Parathyroid adenoma (tissue), 2 donors: Measurements from ENCODE around the gene MRFAP1.

Experiments
- H2AFZ ChIP-seq: fragments of 300-600 bp; sonication (generic); one replicate; pipeline ENCODE4 v1.7.0; 2017; ENCODE audit warnings: antibody characterized with exemption, mild to moderate bottlenecking
- H3K27ac ChIP-seq: fragments of 300-600 bp; sonication (generic); one replicate; pipeline ENCODE4 v1.7.0; 2017
- H3K27me3 ChIP-seq: fragments of 300-600 bp; sonication (generic); one replicate; pipeline ENCODE4 v1.7.0; 2017; ENCODE audit warnings: low read length; ENCODE audit not compliant: control insufficient read depth, insufficient read depth
- H3K36me3 ChIP-seq: fragments of 300-600 bp; sonication (generic); one replicate; pipeline ENCODE4 v1.7.0; 2017; ENCODE audit warnings: low read length; ENCODE audit not compliant: control insufficient read depth, insufficient read depth
- H3K4me1 ChIP-seq: fragments of 300-600 bp; sonication (generic); one replicate; pipeline ENCODE4 v1.7.0; 2017; ENCODE audit warnings: control low read depth
- H3K4me2 ChIP-seq: fragments of 300-600 bp; sonication (generic); one replicate; pipeline ENCODE4 v1.7.0; 2017; ENCODE audit warnings: low read length
- H3K4me3 ChIP-seq: fragments of 300-600 bp; sonication (generic); one replicate; pipeline ENCODE4 v1.7.0; 2017; ENCODE audit warnings: low read depth, low read length
- H3K79me2 ChIP-seq: fragments of 300-600 bp; sonication (generic); one replicate; pipeline ENCODE4 v1.7.0; 2017; ENCODE audit warnings: control low read depth
- H3K9ac ChIP-seq: fragments of 300-600 bp; sonication (generic); one replicate; pipeline ENCODE4 v1.7.0; 2017; ENCODE audit warnings: mild to moderate bottlenecking
- H3K9me3 ChIP-seq: fragments of 300-600 bp; sonication (generic); one replicate; pipeline ENCODE4 v1.7.0; 2017; ENCODE audit warnings: low read length; ENCODE audit not compliant: control insufficient read depth
- CTCF ChIP-seq: fragments of 300-600 bp; sonication (generic); IDR thresholded peaks from one replicate; pipeline ENCODE4 v1.7.0; 2017; ENCODE audit warnings: antibody characterized with exemption, mild to moderate bottlenecking
- donor health status: primary hyperparathyroidism.

MRFAP1 gene

GRCh38 chr4:6619116-6619465, 21.4 kb upstream of the MRFAP1 start:
- no peaks in the 10 kb centered on the region for H3K36me3 ChIP-seq
- no peak overlapping the region for H3K4me2 ChIP-seq
- TF ChIP-seq CTCF: no peak

GRCh38 chr4:6619466-6620255, 20.8 kb upstream of the MRFAP1 start:
- no peak overlapping the region for H2AFZ ChIP-seq
- H3K9me3 ChIP-seq: no peaks in the 10 kb centered on the region
- H3K36me3 ChIP-seq: no peaks in the 10 kb centered on the region
- H3K4me1 ChIP-seq: no peaks in the 10 kb centered on the region
- no peak overlapping the region for H3K4me3 ChIP-seq
- no peaks in the 10 kb centered on the region for H3K27me3 ChIP-seq
- TF ChIP-seq CTCF: no peak
- H3K9ac ChIP-seq: no peak overlapping the region
- H3K79me2 ChIP-seq: no peaks in the 10 kb centered on the region
- H3K4me2 ChIP-seq: no peak overlapping the region
- no peak overlapping the region for H3K27ac ChIP-seq

More at GRCh38 chr4:6619116-6619465, 21.4 kb upstream of the MRFAP1 start:
- H3K79me2 ChIP-seq: no peaks in the 10 kb centered on the region
- no peaks in the 10 kb centered on the region for H3K27me3 ChIP-seq
- H3K4me3 ChIP-seq: no peak overlapping the region
- no peaks in the 10 kb centered on the region for H3K9me3 ChIP-seq
- no peaks in the 10 kb centered on the region for H3K4me1 ChIP-seq
- H2AFZ ChIP-seq: no peak overlapping the region
- no peak overlapping the region for H3K27ac ChIP-seq
- H3K9ac ChIP-seq: no peak overlapping the region

- no peaks in the 10 kb centered on the region for H3K9me3 ChIP-seq
- H3K27ac ChIP-seq: no peak overlapping the region
- H3K79me2 ChIP-seq: no peaks in the 10 kb centered on the region
- H3K9ac ChIP-seq: no peak overlapping the region
- no peak overlapping the region for H2AFZ ChIP-seq
- no peaks in the 10 kb centered on the region for H3K27me3 ChIP-seq
- H3K4me2 ChIP-seq: no peak overlapping the region
- no peaks in the 10 kb centered on the region for H3K4me1 ChIP-seq
- no peaks in the 10 kb centered on the region for H3K36me3 ChIP-seq
- no peak overlapping the region for H3K4me3 ChIP-seq
- no peak for TF ChIP-seq CTCF
These were observed 20.2 kb upstream of the MRFAP1 start for GRCh38 chr4:6620296-6620695.

GRCh38 chr4:6620891-6621555, 19.5 kb upstream of the MRFAP1 start:
- Histone ChIP-seq H3K4me1 (no peaks in the 10 kb centered on the region), H3K79me2 (no peaks in the 10 kb centered on the region), H3K4me2 (no peak overlapping the region), H3K27me3 (no peaks in the 10 kb centered on the region), H3K9ac (no peak overlapping the region), H3K36me3 (no peaks in the 10 kb centered on the region), H2AFZ (no peak overlapping the region), H3K9me3 (no peaks in the 10 kb centered on the region), H3K27ac (no peak overlapping the region), H3K4me3 (no peak overlapping the region)
- TF ChIP-seq CTCF: no peak

GRCh38 chr4:6621556-6621927, 18.9 kb upstream of the MRFAP1 start:
- Histone ChIP-seq H3K4me1 (no peaks in the 10 kb centered on the region), H2AFZ (no peak overlapping the region), H3K27ac (no peak overlapping the region), H3K4me2 (no peak overlapping the region), H3K9ac (no peak overlapping the region), H3K36me3 (no peaks in the 10 kb centered on the region), H3K27me3 (no peaks in the 10 kb centered on the region), H3K4me3 (no peak overlapping the region), H3K79me2 (no peaks in the 10 kb centered on the region), H3K9me3 (no peaks in the 10 kb centered on the region)
- no peak for TF ChIP-seq CTCF
